ENCODE measurements around the gene CADPS.

Gene CADPS

DNA sequence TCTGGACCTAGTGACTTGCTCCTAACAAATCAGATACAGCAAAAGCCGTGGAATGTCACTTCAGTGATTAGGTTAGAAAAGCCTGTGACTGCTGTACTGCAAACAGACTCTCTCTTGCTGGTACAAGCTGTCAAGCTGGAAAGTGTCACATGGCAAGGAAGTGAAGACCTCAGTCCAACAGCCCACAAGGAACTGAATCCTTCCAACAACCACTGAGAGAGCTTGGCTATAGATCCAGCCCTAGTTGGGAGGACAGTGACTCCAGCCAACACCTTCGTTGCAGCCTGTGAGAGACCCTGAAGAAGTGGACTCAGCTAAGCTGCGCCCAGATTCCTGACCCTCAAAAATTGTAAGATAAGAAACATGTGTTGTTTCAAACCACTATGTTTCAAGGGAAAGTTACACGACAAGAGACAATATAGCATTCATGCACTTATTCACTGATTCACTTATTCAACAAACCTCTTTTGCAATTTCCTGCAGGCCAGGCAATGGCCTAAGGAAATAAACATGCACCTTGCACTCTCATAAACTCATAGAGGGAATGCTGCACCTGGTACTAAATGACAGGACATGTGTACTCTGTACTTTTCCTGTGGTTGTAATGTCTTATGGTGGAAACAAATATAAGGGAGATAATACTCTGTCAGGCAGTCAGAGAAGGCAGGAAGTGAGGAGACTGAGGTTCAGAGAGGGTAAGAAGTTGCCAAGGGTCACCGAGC is 142.9 kb downstream of the CADPS start:
- DNase-seq = no peak

GRCh38 chr3:62727981-62728380 is 147.2 kb downstream of the CADPS start:
- DNase-seq = no peak

GRCh38 chr3:62727536-62727935 is 147.7 kb downstream of the CADPS start:
- DNase-seq = no peak

DNA sequence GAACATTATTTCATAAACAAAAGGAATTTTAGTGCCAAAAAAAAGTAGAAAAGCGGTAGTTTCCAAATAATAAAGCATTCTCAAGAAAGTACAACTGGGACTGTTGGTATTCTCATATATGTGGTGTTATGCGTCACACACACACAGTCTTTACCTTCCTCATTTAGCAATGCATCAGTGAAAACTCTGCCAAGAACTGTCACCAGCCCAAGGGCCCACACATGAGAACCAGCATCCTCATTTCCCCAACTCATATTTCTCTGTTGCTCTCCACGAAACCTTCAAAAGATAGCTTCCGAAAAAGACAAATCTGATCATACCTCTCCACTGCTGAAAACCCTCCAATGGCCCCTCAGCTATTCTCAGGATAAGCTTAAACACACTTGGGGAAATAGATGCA is 150.7 kb downstream of the CADPS start:
- DNase-seq = no peak

GRCh38 chr3:62723914-62724217 is 151.3 kb downstream of the CADPS start:
- DNase-seq = no peak

- DNase-seq = no peak
Measured at GRCh38 chr3:62723166-62723913, 151.9 kb downstream of the CADPS start.

DNA sequence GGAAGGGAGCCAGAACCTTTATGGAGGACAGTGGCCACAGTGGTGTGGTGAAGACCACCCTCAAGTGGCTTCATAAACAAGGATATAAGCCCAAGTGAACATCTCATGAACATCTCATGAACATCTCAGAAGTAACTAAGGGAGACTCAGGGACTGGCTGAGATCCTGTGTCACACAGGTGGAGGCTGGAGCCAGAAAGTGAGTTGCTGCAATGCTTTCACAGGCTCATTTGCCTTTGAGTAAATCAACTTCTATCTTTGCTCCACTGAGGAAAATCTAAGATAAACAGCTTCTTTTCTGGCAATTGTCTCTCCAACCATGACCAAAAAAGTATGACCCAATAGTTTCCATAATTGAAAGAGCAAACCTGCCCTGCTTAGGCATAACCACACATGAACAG is 152.9 kb downstream of the CADPS start:
- no peak for DNase-seq

DNA sequence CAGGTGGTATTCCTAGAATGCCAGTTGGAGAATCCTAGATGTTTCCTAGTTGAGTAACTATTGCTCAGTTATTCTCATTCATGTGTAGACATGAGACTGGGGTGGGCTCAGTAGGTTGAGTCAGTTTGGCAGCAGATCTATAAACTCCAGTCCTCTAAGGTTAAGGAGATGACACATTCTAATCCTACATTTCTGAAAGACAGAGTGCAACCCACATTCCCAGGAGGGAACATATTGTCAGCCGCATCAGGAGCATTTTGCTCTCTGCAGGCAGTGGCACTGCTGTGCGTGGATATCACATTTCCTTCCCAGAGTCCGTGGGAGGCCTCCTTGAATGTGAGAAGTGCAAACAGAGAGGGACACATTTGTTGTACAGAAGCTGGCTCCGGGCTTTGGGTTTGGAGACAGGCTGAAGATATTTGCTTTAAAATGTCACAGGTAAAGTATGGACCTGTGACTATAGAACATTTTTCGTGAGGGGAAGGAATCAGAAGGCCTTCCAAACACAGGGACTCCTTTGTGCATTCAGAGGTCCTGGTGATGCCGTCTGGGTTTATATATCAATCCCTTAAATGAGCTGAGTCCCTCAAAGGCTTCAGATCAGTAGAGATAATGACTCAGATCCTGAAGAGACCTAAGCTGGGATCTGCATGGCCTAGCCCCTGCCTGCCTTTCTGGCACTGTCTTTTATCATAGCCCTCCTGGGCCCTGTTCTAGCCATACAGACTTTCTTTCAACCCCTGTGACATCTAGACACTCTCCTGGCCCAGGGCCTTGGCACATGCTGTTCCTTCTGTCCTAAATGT is 156.5 kb downstream of the CADPS start:
- no peak for DNase-seq

DNA sequence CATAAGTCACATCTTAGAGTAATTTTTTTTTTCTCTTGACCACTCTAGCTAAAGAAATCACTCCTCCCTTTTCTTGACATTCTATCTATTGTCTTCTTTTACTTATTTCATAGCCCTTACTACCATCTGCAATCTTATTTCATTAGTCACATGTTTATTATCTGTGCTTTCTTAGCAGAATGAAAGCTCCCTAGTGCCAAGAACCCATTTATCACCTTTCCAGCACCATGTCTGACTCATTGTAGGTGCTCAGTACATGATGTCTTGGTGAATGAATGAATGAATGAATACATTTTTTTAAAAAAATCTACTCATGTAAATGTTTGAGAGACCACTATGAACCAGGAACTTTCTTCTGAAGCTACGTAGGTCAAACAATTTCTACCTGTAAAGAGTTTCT is 157.2 kb downstream of the CADPS start:
- no peak for DNase-seq

GRCh38 chr3:62712746-62713145 is 162.5 kb downstream of the CADPS start:
- no peak for DNase-seq

DNA sequence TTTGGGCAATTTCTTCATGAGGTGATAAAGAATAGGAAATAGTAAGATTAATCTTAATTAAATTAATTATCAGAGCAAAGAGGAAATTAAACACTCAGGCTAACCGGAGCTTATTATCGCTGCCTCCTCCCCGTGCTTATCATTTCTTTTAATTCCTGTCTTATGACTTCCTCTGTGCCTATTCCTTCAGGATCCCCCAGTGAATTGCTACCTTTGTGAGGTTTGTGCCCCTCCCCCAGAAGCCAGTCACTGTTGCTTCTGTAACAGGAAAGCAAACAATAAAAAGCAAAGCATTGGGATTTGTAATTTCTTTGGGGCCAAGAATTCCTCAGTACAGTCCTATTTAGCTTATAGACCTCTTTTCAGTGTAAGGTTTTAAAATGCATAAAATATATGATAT is 164.5 kb downstream of the CADPS start:
- DNase-seq = no peak

GRCh38 chr3:62708638-62709373 is 166.4 kb downstream of the CADPS start:
- no peak for DNase-seq

GRCh38 chr3:62705721-62706120 is 169.5 kb downstream of the CADPS start:
- no peak for DNase-seq

DNA sequence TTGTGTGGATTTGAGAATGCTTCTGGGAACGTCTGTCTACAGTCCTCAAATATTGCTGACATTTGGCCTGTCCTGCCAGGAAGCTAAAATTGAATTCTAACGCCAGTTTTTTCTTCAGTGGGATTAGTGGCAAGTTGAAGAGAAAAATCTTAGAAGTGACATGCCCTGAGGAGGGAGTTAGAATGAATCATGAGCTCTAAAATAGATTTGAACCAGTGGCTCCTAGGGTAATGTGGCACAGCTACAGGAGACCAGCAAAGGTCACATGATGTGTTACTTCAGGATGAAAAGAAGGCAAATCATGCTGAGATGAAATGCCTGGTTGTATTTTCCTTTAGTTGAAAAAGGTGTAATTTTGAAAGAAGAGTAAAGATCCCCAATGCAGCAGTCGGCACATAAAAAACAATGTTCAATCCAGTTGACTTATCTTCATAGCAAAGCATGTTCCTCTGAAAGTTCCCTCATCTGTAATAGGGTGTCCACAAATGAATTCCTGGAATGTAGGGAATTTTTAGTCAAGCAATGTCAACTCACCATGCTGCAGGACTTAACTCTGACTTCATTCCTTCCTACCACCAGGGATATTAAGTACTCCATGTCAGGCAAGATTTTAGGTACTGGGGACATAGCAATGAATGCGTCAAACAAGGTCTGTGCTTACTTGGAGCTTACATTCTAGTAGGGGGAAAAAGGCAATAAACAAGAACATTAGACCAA is 171.6 kb downstream of the CADPS start:
- no peak for DNase-seq

- DNase-seq = no peak
Measured at GRCh38 chr3:62700357-62700756, 174.9 kb downstream of the CADPS start.

GRCh38 chr3:62699728-62700127 is 175.5 kb downstream of the CADPS start:
- no peak for DNase-seq

DNA sequence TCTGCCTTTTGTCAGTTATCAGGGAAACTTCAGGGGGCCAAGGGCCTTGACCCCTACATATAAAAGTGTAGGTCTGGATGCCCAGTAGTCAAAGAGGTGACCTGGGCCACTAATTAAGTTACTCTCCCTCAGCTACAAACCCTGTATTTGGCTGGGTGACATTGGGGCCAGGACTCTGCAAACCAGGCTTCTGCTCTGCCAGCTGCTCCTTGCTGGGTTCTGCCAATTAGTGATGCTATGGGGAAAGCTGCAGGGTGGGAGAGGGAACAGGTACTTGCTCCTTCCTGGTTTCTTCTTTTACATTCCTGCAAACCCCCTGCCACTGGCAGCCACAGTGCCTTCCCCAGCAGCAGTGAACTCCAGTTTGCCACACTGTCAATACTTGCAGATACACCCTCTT is 179.2 kb downstream of the CADPS start:
- DNase-seq = no peak

DNA sequence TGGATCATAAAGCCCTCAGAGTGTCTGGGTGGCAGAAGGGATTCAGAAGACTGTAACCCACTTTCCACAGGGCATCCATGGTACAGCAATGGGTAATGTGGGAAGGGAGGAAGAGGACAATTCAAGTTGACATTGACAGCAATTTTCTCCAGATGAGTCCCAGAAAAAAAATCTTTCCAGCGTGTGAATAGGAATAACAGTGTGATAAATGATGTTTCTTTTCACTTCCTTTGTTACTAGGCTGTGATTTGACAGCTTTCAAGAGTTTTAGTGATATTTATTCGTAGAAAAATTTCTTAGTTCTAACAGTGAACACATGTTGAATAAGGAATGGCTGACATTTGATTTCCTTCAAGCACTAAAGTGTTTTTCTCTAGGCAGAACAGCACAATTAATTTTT is 186.4 kb downstream of the CADPS start:
- no peak for DNase-seq

DNA sequence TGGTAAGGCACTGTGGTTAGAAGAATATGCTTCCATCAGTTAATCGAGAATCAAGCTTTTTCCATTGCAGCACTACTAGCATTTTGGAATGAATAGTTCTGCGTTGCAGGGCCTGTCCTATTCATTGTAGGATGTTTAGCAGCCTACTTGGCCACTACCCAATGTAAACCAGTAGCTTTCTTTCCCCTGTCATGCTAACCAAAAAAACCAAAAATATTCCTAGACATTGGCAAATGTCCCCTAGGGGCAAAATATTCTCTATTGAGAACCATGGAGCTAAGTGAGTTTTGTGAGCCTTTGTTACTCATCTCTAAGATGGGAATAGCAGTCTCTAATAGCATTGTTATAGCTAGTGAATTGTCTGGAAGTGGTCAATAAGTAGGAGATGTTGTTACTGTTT is 187.2 kb downstream of the CADPS start:
- no peak for DNase-seq

GRCh38 chr3:62686503-62687294 is 188.5 kb downstream of the CADPS start:
- DNase-seq = no peak

GRCh38 chr3:62682826-62683225 is 192.4 kb downstream of the CADPS start:
- no peak for DNase-seq

DNA sequence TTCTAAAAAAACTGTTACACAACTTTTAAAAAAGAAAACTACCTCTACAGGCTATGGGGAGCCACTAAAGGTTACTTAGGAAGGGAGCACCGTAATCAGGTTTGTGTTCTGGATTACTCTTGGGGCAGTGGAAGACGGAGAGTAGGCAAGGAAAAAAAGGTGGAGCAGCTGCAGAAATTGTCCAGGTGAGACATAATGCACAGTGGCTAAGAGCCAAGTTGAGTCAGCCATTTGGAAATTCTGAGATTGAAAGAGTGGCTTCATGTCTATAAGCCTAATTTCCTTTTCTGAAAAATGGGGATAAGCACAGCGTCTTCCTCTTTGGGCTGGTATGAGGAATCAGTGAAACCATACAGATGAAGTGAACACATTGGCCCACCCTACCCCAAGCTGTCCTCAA is 195.2 kb downstream of the CADPS start:
- no peak for DNase-seq
